Parathyroid adenoma (tissue), 2 donors: ENCODE measurements around the gene TOMT.

Experiments used
- H2AFZ ChIP-seq: fragments of 300-600 bp; sonication (generic); one replicate; pipeline ENCODE4 v1.7.0; 2017; ENCODE audit warnings: antibody characterized with exemption, mild to moderate bottlenecking
- H3K27ac ChIP-seq: fragments of 300-600 bp; sonication (generic); one replicate; pipeline ENCODE4 v1.7.0; 2017
- H3K27me3 ChIP-seq: fragments of 300-600 bp; sonication (generic); one replicate; pipeline ENCODE4 v1.7.0; 2017; ENCODE audit warnings: low read length; ENCODE audit not compliant: control insufficient read depth, insufficient read depth
- H3K36me3 ChIP-seq: fragments of 300-600 bp; sonication (generic); one replicate; pipeline ENCODE4 v1.7.0; 2017; ENCODE audit warnings: low read length; ENCODE audit not compliant: control insufficient read depth, insufficient read depth
- H3K4me1 ChIP-seq: fragments of 300-600 bp; sonication (generic); one replicate; pipeline ENCODE4 v1.7.0; 2017; ENCODE audit warnings: control low read depth
- H3K4me2 ChIP-seq: fragments of 300-600 bp; sonication (generic); one replicate; pipeline ENCODE4 v1.7.0; 2017; ENCODE audit warnings: low read length
- H3K4me3 ChIP-seq: fragments of 300-600 bp; sonication (generic); one replicate; pipeline ENCODE4 v1.7.0; 2017; ENCODE audit warnings: low read depth, low read length
- H3K79me2 ChIP-seq: fragments of 300-600 bp; sonication (generic); one replicate; pipeline ENCODE4 v1.7.0; 2017; ENCODE audit warnings: control low read depth
- H3K9ac ChIP-seq: fragments of 300-600 bp; sonication (generic); one replicate; pipeline ENCODE4 v1.7.0; 2017; ENCODE audit warnings: mild to moderate bottlenecking
- H3K9me3 ChIP-seq: fragments of 300-600 bp; sonication (generic); one replicate; pipeline ENCODE4 v1.7.0; 2017; ENCODE audit warnings: low read length; ENCODE audit not compliant: control insufficient read depth
- CTCF ChIP-seq: fragments of 300-600 bp; sonication (generic); IDR thresholded peaks from one replicate; pipeline ENCODE4 v1.7.0; 2017; ENCODE audit warnings: antibody characterized with exemption, mild to moderate bottlenecking
- donor health status: primary hyperparathyroidism.

The TOMT gene

GRCh38 chr11:72112143-72112977, 6.6 kb downstream of the TOMT start, which contains the start of gene ANAPC15:
Gene ANAPC15, minus strand, starts transcription at chr11:72112695. Its CDS starts 1,419 bp downstream, at chr11:72111276.
- Histone ChIP-seq H3K9me3 (no peaks in the 10 kb centered on the region), H3K27me3 (no peaks in the 10 kb centered on the region), H3K9ac (peak within 1 kb of the TSS; percentile 37), H3K79me2 (no peaks in the 10 kb centered on the region), H3K4me2 (peak within 1 kb of the TSS; percentile 95), H3K36me3 (no peaks in the 10 kb centered on the region), H3K4me1 (peaks cover 11% of the 10 kb centered on the region), H3K4me3 (peak within 1 kb of the TSS; percentile 92), H2AFZ (peak within 1 kb of the TSS; percentile 85), H3K27ac (peak within 1 kb of the TSS; percentile 99)
- TF ChIP-seq CTCF = no peak

GRCh38 chr11:72112978-72113808, 7.5 kb downstream of the TOMT start:
- Histone ChIP-seq H3K27ac (peak overlapping the region; percentile 99), H3K4me1 (peaks cover 11% of the 10 kb centered on the region), H3K9me3 (no peaks in the 10 kb centered on the region), H3K79me2 (no peaks in the 10 kb centered on the region), H3K9ac (no peak overlapping the region), H2AFZ (peak overlapping the region; percentile 85), H3K36me3 (no peaks in the 10 kb centered on the region), H3K4me3 (peak overlapping the region; percentile 92), H3K27me3 (no peaks in the 10 kb centered on the region), H3K4me2 (peak overlapping the region; percentile 93)
- TF ChIP-seq CTCF = no peak

GRCh38 chr11:72114570-72114969, 8.8 kb downstream of the TOMT start:
- Histone ChIP-seq H3K36me3 (no peaks in the 10 kb centered on the region), H2AFZ (no peak overlapping the region)
- no peak for TF ChIP-seq CTCF

GRCh38 chr11:72116019-72116755, 10.5 kb downstream of the TOMT start:
- Histone ChIP-seq H3K9ac (no peak overlapping the region), H3K9me3 (no peaks in the 10 kb centered on the region), H3K79me2 (no peaks in the 10 kb centered on the region), H3K36me3 (no peaks in the 10 kb centered on the region), H3K27ac (no peak overlapping the region), H3K4me2 (no peak overlapping the region), H2AFZ (no peak overlapping the region), H3K4me3 (no peak overlapping the region), H3K4me1 (peaks cover 10% of the 10 kb centered on the region), H3K27me3 (no peaks in the 10 kb centered on the region)
- TF ChIP-seq CTCF = no peak

More at GRCh38 chr11:72114570-72114969, 8.8 kb downstream of the TOMT start:
- H3K79me2 ChIP-seq = no peaks in the 10 kb centered on the region
- peaks cover 11% of the 10 kb centered on the region for H3K4me1 ChIP-seq
- no peak overlapping the region for H3K4me3 ChIP-seq
- H3K9me3 ChIP-seq = no peaks in the 10 kb centered on the region
- no peak overlapping the region for H3K9ac ChIP-seq
- H3K27ac ChIP-seq = no peak overlapping the region
- H3K27me3 ChIP-seq = no peaks in the 10 kb centered on the region
- H3K4me2 ChIP-seq = no peak overlapping the region
